Sigmoid colon (tissue), 4 donors: Measurements from ENCODE around the gene CA6.

Experiments
- POLR2A ChIP-seq, 2 donors: fragments of 450-650 bp; IDR thresholded peaks; one replicate each; pipeline ENCODE4 v1.6.1; 2016; ENCODE audit warnings: antibody characterized with exemption in 2 of 2, mild to moderate bottlenecking in 2 of 2, moderate library complexity in 2 of 2
- POLR2AphosphoS5 ChIP-seq, 4 donors: sonication (generic); formaldehyde crosslinking; IDR thresholded peaks; one replicate each; pipeline ENCODE4 v1.6.1; 2017; ENCODE audit warnings: antibody characterized with exemption in 4 of 4
- TF ChIP-seq, protein P1 (sequence below), 4 experiments: fragments of 450-650 bp in 3 of 4; fragments of 200-600 bp in 1 of 4; IDR thresholded peaks; one replicate each; pipeline ENCODE4 v1.5.1; 2016 to 2019; ENCODE audit warnings: antibody characterized with exemption in 4 of 4, mild to moderate bottlenecking in 3 of 4, moderate library complexity in 2 of 4

GRCh38 chr1:9006956-9007615, 61.4 kb downstream of the CA6 start:
- TF ChIP-seq, protein P1, sequence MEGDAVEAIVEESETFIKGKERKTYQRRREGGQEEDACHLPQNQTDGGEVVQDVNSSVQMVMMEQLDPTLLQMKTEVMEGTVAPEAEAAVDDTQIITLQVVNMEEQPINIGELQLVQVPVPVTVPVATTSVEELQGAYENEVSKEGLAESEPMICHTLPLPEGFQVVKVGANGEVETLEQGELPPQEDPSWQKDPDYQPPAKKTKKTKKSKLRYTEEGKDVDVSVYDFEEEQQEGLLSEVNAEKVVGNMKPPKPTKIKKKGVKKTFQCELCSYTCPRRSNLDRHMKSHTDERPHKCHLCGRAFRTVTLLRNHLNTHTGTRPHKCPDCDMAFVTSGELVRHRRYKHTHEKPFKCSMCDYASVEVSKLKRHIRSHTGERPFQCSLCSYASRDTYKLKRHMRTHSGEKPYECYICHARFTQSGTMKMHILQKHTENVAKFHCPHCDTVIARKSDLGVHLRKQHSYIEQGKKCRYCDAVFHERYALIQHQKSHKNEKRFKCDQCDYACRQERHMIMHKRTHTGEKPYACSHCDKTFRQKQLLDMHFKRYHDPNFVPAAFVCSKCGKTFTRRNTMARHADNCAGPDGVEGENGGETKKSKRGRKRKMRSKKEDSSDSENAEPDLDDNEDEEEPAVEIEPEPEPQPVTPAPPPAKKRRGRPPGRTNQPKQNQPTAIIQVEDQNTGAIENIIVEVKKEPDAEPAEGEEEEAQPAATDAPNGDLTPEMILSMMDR (IDR thresholded peaks at IDR 0.05), result no peak
- TF ChIP-seq POLR2AphosphoS5 (IDR thresholded peaks at IDR 0.05), result no peak
- TF ChIP-seq POLR2A (IDR thresholded peaks at IDR 0.05), result no peak
